Daoy (cell line): ENCODE data around the gene MTMR12. TPM values are rescaled to one million over a fixed set of nuclear protein-coding genes. Genes with fewer than 3 reads are reported as not detected.
A peak's percentile ranks its signal among the peaks of the same experiment; 100 is the strongest.
"Not testable (repeated sequence)": the region's sequence is repeated elsewhere in the genome, so short reads cannot be mapped to it uniquely, and the experiment has no call there.

Experiments used
- DNase-seq: peaks from one replicate; pipeline ENCODE4 v3.0.0-alpha.2; 2015; ENCODE audit warnings: low read depth
- total RNA-seq: library from RNA; depleted of rRNA; stranded (reverse); fragments of >200 nt; shearing (Covaris generic); gene quantifications from 2 replicates; pipeline ENCODE4 v1.2.3, GENCODE V29; 2014

Gene MTMR12
- total RNA-seq, 1 experiment from 2014 or later: 13.6 TPM

DNA sequence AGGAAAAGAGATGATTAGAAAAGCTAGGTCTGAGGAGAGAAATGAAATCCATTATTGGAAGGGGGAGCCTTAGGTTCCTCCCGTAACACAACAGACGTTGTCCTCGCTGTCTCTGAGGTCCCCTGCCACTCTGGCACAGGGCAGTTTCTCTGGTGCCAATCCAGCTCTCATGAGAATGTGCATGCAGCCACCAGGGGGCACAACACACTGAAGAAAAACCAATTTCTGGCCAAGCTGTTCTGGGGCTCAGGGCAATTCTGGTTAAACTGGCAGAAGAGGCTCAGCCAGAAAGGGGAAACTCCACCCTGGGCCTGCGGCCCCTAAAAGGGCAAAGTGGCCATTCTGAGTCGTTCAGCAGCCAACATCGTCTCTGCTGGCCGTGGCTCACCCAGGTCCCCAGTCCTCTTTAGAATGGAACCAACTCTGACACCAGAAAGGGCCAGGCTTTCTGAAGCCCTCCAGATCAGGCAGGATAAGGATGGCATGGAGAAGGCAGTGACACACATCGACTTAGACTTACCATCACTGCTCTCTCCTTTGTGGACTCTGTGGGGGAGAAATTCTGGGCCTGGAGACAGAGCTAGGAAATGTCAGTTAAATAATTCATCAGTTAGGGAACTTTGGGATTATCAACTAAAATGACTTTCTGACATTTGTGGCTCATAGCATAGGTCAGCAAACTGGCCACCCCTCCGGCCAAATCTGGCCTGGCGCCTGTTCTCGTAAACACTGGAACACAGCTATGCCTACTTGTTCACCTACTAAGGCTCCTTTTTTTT is 80.1 kb downstream of the MTMR12 start:
- DNase-seq: peak; percentile 51

GRCh38 chr5:32231929-32232328 is 80.8 kb downstream of the MTMR12 start:
- no peak for DNase-seq

DNA sequence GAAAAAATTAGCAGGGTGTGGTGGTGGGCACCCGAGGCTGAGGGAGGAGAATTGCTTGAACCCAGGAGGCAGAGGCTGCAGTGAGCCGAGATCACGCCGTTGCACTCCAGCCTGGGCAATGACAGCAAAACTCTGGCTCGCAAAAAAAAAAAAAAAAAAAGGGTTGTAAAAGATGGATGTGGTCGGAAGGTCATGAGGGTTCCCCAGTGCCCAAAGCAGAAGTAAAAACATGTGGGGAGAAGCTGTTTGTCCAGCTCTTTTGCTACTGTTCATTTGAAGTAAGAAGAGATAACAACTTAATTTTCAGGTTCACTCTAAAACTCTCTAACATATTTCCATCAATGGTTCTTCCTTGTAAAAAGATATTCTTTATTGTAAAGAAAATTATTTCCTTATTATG is 81.5 kb downstream of the MTMR12 start:
- no peak for DNase-seq

DNA sequence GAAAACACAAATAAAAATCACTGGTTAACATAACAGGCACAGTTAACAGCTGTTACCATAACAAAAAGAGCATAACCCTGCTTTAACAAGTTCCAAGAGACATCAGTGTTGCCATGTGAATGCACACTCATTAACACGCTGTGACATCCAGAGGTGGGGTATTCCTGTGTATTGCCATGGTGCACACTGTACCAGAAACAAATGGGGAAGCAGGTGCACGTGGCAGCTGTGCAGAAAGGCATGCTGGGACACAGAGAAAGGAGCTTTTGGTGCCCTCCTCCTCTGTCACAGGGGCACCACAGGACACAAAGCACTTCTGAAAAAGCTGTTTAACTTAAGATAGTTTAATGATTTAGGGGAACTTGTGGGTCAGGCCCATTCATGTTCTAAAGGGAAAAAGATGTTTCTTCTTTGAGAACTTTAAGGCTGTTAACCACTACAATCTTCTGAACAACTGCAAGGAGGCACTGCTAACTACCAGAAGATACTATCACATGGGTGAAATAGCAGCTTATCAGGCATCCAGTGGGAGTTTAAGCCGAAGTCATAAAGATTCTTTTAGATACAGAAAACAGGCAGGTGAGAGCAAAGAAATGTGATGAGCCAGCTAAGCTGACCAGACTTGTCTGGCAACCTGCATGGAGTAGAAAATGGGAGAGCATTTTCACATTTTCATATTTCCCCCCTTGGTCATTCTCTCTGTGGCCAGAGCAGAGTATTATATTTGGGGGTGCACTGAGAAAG is 82.2 kb downstream of the MTMR12 start:
- DNase-seq: no peak

DNA sequence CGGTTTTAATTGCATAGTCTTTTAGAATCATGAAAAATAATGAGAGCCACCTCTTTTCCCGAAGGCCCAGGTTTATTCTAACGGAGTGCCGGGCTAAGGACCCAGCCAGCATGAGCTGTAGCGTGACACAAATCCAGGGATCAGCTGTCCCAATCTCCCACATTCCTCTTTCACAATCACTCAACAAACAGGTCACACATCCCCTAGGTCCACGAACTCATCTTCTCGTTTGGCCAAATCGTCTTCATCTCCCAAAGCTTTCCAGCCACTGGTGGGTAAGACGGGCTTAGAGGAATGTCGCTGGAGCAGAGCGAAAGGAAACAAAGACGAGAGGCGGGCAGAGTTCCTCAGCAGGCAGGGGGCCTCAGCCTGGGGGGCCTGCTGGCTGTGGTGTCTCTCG is 83.2 kb downstream of the MTMR12 start:
- no peak for DNase-seq

DNA sequence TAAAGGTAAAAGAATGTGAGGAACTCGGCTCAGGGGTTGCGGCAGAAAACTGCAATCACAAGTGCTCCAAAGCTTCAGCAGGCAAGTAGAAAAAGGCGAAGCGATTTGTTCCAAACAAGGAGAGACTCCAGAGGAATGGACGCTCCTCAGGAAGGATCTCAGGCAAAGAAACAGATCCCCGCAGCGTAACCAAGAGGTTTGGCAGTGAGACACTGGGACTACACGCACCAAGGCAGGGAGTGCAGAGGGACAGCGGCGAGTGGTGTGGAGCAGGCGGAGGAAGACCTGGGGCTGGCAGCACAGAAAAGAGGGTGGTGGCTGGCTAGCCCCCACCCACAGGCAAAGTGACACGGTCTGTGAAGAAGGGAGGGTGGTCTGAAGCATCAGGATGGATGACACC is 83.9 kb downstream of the MTMR12 start:
- DNase-seq: no peak

DNA sequence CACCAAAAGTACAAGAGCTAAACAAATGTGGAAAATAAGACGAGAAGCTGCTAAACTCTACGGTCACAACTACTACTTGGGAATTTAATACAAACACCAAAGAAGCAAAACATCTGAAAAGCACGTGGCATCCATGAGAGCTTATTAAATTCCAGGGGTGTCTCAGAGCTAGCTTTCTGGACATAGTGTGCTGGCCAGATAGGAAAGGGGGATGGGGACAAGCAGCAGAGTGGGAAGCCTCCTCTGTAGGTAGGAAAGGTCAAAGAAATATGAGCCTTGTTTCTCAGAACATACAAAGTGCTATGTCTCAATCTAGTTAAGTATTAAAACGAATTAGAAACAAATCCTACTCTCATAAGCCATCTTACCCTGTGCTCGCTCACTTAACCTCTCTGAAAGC is 87.3 kb downstream of the MTMR12 start:
- DNase-seq: no peak

DNA sequence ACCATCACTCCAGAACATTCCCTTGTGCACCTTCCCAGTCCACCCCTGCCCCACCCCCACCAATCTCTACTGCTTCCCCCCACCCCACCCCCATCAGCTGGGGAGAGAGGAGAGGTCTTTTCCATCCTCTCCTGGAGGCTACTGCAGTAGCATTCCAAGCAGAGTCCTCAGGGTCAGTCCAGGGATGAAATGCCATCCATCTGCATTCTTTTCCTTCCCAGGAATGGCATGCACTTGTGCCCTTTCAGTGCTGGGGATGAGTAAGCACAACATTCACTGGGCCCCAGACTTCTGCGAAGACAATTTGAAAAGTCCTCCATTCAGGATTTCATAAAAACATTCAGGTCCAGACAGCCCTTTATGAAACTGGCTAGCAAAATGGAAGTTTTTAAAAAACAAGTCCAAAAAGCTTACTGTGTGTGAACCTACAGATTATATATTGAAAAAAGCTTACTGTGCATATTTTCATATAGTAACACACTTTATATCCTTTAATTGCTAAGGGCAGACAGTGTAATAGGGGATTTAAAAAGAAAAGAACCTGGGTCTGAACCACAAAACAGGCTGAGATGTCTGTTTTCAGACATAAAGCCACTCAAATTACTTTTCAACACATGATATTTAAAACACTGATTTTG is 88.6 kb downstream of the MTMR12 start:
- DNase-seq: no peak

- no peak for DNase-seq
These were observed 89.8 kb downstream of the MTMR12 start for GRCh38 chr5:32222723-32223470.

- no peak for DNase-seq
These were observed 94.8 kb downstream of the MTMR12 start for GRCh38 chr5:32217886-32218396.

- DNase-seq: not testable (repeated sequence)
These were observed 98.4 kb downstream of the MTMR12 start for GRCh38 chr5:32214344-32214743.

GRCh38 chr5:32210151-32210550 is 102.6 kb downstream of the MTMR12 start:
- no peak for DNase-seq

- not testable (repeated sequence) for DNase-seq
These were observed 103.9 kb downstream of the MTMR12 start for GRCh38 chr5:32208837-32209236.

DNA sequence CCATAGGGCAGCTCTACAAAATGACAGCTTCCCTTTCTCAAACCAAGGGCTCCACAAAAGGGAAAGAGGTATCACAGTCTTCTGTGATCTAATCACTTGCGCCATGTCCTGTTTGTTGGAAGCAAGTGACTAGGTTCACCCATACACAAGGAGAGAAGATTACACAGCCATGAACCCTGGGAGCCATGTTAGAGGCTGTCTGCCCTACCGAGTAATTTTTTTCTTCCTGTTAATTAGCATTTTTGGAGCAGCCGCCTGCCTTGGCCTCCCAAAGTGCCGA is 105.4 kb downstream of the MTMR12 start:
- DNase-seq: no peak

DNA sequence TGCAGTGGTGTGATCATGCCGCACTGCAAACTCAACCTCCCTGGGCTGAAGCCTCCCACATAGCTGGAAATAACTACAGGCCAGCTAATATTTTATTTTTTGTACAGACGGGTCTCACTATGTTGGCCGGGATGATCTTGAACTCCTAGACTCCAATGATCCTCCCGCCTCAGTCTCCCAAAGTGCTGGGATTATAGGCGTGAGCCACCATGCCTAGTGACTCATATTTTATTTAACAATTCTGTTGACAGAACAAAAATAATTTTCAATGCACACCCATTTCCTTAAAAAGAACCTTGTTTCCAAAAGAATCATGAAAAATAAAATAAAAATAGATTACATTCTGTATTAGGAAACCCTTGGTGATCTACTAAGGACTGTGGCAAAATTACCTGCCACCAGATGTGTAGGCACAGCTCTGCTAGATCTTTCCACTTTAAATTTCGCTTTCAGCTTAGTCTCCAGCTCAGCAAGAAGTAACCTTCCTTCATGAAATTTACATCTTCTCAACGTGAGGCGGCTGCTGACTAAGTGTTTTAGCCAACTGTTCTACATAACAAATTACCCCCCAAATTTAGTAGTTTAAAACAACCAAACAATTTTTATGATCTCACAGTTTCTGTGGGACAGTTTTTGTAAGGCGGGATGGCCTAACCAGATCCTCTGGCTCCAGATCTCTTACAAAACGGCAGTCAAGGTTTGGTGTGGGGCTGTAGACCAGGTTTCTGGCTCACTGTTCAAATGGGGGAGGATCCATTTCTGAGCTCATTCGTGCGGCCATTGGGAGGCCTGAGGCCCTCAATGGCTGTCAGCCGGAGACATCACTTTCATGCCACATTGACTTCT is 106.0 kb downstream of the MTMR12 start:
- no peak for DNase-seq

DNA sequence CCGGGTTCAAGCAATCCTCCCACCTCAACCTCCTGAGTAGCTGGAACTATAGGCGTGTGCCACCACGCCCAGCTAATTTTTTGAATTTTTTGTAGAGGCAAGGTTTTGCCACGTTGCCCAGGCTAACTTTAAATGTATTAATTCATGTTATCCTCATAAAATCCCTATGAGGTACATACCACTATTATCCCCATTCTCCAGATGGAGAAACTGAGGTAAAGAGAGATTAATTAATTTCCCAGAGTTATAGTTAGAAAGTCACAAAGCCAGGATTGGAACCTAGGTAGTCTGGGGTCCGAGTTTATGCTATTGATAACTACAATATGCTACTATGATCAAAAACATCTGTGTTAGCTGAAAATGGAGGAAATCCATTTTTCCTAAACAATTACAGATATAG is 106.7 kb downstream of the MTMR12 start:
- no peak for DNase-seq

DNA sequence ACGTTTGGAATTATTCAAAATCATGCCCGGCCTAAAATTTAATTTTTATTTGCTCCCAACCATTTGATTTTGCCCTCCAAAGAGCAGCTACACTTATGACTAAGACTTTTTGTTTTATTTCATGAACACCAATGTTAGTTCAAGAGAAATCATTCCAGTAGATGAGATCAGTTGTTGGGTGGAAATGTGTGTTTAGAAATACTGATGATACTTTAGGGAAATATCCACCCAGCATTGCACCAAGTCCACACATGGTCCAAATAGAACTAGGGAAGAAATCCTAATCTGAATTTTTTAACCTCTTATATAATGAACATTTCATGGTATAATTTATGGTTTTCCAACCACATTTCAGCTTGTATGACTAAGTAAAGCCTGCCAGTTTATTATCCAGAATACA is 110.3 kb downstream of the MTMR12 start:
- no peak for DNase-seq

DNA sequence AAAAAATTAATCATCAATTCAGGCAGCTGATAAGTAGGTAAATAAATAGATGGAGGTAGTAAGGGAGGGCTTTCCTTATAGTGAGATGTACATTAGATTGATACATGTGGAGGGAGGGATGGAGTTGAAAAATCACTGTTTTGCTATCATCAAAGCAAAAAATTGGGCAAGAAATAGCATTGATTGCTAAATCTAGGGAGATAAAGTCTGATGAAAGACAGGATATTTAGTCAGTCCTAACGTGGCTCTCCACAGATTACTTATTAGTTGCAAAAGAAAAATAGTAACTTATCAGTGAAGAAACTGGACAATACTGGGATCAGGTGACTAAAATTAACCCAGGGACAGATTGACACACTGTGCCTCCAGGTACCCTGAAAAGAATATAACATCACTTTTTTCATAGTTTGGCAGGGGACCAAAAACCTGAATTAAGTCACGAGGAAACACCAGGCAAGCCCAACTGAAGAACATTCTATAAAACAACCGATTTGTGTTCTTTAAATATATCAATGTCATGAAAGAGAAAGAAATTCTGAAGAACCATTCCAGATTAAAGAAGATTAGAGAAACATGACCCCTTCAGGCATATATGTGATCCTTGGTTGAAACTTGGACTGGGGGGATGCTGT is 111.5 kb downstream of the MTMR12 start:
- DNase-seq: no peak

DNA sequence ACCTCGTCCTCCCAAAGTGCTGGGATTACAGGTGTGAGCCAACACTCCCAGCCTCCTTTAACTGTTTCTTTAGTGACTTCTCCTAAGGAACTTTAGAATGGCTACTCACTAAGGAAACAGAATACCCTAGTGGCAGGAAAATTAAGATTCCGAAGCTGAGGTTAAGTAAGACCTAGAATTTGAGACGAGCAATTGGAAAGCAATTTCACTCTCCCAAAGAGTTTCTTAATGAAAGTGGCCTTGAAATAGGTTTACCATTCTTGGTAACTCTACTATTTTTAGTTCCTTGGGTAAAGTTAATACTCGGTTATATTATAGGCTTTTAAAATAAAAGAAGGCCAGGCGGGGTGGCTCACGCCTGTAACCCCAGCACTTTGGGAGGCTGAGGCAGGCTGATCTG is 115.7 kb downstream of the MTMR12 start:
- DNase-seq: no peak

DNA sequence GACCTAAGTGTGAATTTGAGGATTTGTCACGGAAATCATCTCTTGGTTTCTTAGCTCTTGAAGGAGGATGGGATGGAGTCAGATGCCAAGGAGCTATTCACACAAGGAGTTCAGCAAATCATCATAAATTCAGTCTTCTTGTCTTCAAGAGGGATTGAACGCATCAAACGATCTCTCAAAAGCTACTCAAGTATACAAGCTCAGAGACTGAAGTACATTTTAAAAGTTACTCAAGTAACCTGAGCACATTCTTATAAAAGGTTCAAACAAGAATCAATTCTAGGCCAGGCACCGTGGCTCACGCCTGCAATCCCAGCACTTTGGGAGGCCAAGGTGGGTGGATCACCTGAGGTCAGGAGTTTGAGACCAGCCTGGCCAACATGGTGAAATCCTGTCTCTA is 117.5 kb downstream of the MTMR12 start:
- no peak for DNase-seq

GRCh38 chr5:32193591-32193990 is 119.1 kb downstream of the MTMR12 start:
- DNase-seq: peak; percentile 86
